ENCODE data around the gene GOT2.
A peak's percentile ranks its signal among the peaks of the same experiment; 100 is the strongest.
"Not testable (repeated sequence)": the region's sequence is repeated elsewhere in the genome, so short reads cannot be mapped to it uniquely, and the experiment has no call there.

GOT2 gene

DNA sequence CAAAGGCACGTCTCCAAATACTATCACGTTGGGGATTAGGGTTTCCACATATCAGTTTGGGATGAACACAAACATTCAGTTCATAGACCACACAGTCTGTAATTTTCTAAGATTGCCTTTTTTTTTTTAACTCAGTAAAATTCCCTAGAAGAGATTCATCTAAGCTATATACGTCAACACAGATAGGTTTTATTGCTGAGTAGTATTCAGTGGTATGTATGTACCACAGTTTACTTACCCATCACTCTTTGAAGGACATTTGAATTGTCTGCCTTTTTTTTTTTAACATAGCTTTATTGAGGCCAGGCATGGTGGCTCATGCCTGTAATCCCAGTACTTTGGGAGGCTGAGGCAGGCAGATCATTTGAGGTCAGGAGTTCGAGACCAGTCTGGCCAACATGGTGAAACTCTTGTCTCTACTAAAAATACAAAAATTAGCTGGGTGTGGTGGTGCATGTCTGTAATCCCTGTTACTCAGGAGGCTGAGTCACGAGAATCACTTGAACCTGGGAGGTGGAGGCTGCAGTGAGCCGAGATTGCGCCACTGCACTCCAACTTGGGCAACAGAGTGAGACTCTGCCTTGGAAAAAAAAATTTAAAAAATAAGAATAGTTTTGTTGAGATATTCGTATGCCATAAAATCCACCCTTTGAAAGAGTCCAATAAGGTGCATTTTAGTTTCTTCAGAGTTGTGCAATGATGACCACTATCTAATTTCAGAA is 47.0 kb downstream of the GOT2 start:
- DNase-seq, H3K4me3 Mint-ChIP-seq, H3K27ac Mint-ChIP-seq, CTCF ChIA-PET, H3K36me3 Mint-ChIP-seq, H3K9me3 Mint-ChIP-seq, H3K27me3 Mint-ChIP-seq: not testable (repeated sequence)
- peaks cover 20% of the 10 kb centered on the region for H3K4me1 Mint-ChIP-seq

DNA sequence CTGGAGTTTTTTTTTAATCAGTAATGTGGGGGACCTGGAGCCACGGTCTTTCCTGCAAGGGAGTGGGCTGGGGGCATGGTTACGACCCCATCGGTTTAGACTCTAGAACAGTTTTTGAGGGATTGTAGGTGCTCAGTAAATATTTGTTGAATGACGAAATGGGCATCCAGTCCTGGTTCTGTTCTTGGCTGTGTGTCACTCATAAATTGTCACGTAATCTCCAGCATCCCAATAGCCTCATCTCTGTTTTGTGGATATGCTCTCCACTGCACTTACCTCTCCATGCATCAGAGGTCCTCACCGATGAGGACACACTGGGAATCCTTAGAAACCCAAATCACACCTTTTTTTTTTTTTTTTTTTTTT is 49.0 kb downstream of the GOT2 start:
- Mint-ChIP-seq H3K36me3 (no peaks in the 10 kb centered on the region), H3K27me3 (no peaks in the 10 kb centered on the region), H3K4me1 (peaks cover 20% of the 10 kb centered on the region), H3K9me3 (no peaks in the 10 kb centered on the region), H3K4me3 (peak overlapping the region; percentile 85), H3K27ac (peak overlapping the region; percentile 77)
- CTCF ChIA-PET: interaction anchor here (0.8 to 1.8 kb wide), 4 partner anchors 48 to 173 kb away, joined by 3 to 9 read pairs (median 5); no protein-coding TSS in a partner anchor
- DNase-seq: no peak

DNA sequence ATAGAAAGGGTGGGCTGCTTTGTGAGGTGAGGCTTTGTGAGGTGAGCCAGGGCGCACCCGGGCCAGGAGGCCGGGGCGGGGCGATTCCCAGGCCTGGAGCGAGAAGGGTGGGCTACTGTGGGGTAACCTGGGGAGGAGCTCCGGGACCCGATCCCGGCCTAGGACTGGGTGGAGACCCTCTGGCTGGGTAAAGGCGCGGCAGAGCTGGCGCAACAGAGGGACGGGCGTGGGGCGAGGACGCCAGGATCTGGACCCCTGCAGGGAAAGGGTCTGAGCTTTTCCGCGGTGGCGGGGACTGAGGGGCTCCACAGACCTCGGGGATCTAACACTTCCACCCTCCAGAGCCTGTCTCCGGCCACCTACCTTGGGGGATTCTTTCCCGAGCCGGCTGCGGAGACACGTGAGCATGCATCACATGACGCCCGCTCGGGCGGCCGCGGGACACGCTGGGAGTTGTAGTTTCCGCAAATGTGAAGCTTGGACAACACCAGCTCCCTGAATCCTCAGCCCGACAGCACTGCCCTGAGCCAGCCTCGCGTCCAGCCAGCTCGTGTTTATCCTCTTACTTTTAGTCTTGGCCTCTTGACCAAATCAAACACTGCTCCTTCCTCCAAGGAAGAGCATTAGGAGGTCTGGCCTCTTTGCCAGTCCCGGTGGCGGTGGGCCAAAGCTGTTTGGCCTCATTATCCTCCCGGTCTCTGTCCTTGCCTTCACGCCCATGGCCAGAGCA is 49.6 kb downstream of the GOT2 start, which contains the start of gene SLC38A7:
Gene SLC38A7 (minus strand): TSS at position 417 of the 730 bp plus-strand sequence. CDS start 4,644 bp downstream, outside the sequence.
- Mint-ChIP-seq H3K4me1 (peaks cover 20% of the 10 kb centered on the region), H3K4me3 (peak within 1 kb of the TSS; percentile 85), H3K27me3 (no peaks in the 10 kb centered on the region), H3K27ac (peak within 1 kb of the TSS; percentile 77), H3K9me3 (no peaks in the 10 kb centered on the region), H3K36me3 (no peaks in the 10 kb centered on the region)
- DNase-seq: peak; percentile 86
- CTCF ChIA-PET: interaction anchor here (0.5 to 1.8 kb wide), 7 partner anchors 49 to 190 kb away, joined by 3 to 9 read pairs (median 3); no protein-coding TSS in a partner anchor

DNA sequence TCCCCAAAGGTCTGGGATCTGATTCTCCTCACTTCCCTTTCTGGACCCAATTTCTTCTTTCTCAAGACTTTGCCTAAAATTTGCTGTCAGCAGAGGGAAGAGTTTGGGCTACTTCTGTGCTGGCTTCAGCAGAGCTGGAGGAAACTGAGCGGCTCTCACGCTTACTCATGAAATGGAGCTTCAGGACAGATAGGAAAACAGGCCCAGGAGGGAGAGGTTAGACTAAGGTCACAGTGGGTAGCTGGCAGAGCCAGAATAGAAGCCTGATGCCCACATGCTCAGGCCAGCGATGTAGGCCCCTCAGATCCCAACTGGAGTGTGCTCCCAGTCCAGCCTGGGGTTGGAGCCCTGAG is 50.1 kb downstream of the GOT2 start:
- CTCF ChIA-PET: interaction anchor here (0.5 to 1.8 kb wide), 6 partner anchors 51 to 189 kb away, joined by 3 to 9 read pairs (median 3); no protein-coding TSS in a partner anchor
- Mint-ChIP-seq H3K9me3 (no peaks in the 10 kb centered on the region), H3K27me3 (no peaks in the 10 kb centered on the region), H3K36me3 (no peaks in the 10 kb centered on the region), H3K4me1 (peaks cover 20% of the 10 kb centered on the region), H3K4me3 (peak overlapping the region; percentile 85), H3K27ac (peak overlapping the region; percentile 77)
- no peak for DNase-seq

DNA sequence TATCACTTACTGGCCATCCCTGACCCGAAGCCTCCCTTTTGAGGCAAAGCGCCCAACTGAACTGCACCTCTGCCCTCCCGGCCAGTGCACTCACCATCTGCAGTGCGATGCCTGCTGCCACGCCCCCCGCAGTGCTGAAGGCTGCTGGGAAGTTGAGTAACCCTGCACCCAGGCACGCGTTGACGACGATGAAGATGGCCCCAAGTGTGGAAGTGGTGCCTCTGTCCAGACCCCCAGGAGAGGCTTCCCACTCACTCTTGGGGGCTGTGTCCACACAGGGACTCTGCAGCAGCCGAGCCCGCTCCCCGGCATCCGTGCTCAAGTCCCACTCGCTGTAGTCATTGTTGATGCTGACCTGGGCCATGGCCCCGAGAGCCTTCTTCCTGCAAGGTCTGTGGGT is 54.4 kb downstream of the GOT2 start:
- H3K36me3 Mint-ChIP-seq: peaks cover 2% of the 10 kb centered on the region
- no peak overlapping the region for H3K27ac Mint-ChIP-seq
- H3K9me3 Mint-ChIP-seq: no peaks in the 10 kb centered on the region
- CTCF ChIA-PET: interaction anchor here (1.5 to 2.4 kb wide), 2 partner anchors 76 to 180 kb away, joined by 3 to 14 read pairs; partner anchors contain the start of gene NDRG4
- DNase-seq: no peak
- H3K4me1 Mint-ChIP-seq: peaks cover 19% of the 10 kb centered on the region
- H3K4me3 Mint-ChIP-seq: no peak overlapping the region
- no peaks in the 10 kb centered on the region for H3K27me3 Mint-ChIP-seq

DNA sequence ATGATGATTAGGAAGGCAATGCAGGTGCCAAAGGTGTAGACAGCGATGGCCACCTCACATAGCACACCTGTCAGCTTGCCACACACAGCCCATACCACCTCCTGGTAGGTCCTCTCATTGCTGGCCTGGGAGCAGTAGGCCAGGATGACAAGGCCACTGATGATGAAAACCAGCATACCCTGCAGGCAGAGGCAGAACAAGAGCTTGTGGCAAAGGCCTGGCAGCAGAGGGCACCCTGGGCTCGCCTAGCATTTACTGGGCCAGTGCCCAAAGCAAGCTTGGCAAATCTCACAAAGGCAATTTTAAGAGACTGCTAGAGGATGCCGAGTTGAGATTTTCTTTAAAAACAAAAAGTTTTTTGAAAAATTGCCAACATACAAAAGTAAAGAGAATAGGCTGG is 55.4 kb downstream of the GOT2 start:
- Mint-ChIP-seq H3K27ac (no peak overlapping the region), H3K27me3 (no peaks in the 10 kb centered on the region), H3K4me1 (peaks cover 11% of the 10 kb centered on the region), H3K4me3 (no peak overlapping the region), H3K9me3 (no peaks in the 10 kb centered on the region), H3K36me3 (peaks cover 2% of the 10 kb centered on the region)
- CTCF ChIA-PET: interaction anchor here (2.4 kb wide), 1 partner anchor 77 kb away, joined by 14 read pairs; no protein-coding TSS in a partner anchor
- no peak for DNase-seq

DNA sequence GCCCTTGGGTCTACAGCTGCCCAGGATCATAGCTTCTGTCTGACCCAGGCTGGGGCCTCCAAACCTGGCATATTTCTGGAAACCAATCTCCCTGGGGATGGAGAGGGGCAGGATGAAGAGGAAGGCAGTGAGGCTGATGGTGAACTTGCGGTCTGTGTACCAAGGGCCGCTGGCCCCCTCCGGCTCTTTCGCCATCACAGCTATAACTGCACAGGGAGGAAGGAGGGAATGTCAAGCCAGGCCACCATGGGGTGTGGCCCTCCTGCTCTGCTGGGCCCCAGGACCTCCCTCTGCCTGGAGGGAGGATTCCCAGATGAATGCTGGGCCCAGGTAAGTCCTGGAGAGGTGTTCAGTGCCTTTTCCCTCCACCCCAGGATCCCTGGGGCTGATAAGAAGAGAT is 55.8 kb downstream of the GOT2 start:
- Mint-ChIP-seq H3K27me3 (no peaks in the 10 kb centered on the region), H3K27ac (no peak overlapping the region), H3K36me3 (peaks cover 2% of the 10 kb centered on the region), H3K4me1 (peaks cover 7% of the 10 kb centered on the region), H3K4me3 (no peak overlapping the region), H3K9me3 (no peaks in the 10 kb centered on the region)
- CTCF ChIA-PET: interaction anchor here (2.4 kb wide), 1 partner anchor 78 kb away, joined by 14 read pairs; no protein-coding TSS in a partner anchor
- no peak for DNase-seq

DNA sequence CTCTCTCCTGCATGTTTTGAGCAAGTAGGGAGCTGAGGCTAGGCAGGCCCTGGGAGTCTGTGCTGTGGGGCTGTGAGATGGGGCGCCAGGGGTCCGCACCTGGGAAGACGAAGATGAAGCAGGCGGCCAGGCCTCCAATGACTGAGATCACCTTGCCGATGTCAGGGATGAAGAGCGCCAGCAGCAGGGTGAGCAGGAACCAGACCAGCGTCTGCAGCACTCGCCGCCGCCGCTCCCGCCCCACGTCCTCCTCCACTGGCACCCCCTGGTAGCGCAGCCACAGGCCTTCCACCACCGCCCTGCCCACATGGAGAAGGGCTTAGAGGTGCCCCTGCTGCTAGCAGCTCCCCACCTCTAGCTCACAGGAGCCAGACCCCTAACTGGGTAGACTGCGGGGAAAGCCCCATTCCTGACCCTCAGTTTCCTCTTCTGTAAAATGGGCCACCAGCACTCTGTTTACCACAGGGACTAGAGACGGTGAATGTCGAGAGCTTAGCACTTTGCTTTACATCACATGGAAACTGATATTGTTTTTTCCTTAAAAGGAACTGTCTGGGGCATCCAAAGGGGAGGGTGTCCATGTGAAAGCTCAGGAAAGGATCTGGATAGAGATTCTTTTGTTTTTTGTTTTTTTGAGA is 63.1 kb downstream of the GOT2 start:
- DNase-seq: no peak
- Mint-ChIP-seq H3K4me3 (no peak overlapping the region), H3K4me1 (no peaks in the 10 kb centered on the region), H3K9me3 (no peaks in the 10 kb centered on the region), H3K36me3 (peaks cover 2% of the 10 kb centered on the region), H3K27ac (no peak overlapping the region), H3K27me3 (no peaks in the 10 kb centered on the region)
- CTCF ChIA-PET: no interaction called here

DNA sequence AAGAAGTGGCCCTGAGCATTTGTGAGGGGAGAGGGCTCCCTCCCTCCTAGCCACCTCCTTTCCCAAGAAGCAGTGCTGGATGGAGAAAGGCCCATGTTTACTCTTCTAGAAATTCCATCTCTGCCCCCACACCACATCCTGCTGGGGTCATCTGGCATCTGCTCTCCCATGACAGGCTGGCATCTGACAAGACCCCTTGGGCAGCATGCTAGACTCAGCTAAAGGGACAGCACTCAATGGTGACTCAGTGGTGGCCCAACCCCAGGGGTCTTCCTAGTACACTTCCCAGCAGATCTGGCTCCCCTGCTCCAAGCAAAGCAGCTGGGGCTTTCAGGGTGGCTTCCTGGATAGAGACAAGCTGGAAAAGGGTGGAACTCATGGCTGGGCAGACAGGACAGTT is 63.9 kb downstream of the GOT2 start:
- H3K27ac Mint-ChIP-seq: no peak overlapping the region
- H3K36me3 Mint-ChIP-seq: peaks cover 2% of the 10 kb centered on the region
- H3K4me1 Mint-ChIP-seq: no peaks in the 10 kb centered on the region
- CTCF ChIA-PET: interaction anchor here (0.6 kb wide), 2 partner anchors 8 to 86 kb away, joined by 3 read pairs; no protein-coding TSS in a partner anchor
- no peaks in the 10 kb centered on the region for H3K9me3 Mint-ChIP-seq
- H3K27me3 Mint-ChIP-seq: no peaks in the 10 kb centered on the region
- no peak overlapping the region for H3K4me3 Mint-ChIP-seq
- DNase-seq: no peak

DNA sequence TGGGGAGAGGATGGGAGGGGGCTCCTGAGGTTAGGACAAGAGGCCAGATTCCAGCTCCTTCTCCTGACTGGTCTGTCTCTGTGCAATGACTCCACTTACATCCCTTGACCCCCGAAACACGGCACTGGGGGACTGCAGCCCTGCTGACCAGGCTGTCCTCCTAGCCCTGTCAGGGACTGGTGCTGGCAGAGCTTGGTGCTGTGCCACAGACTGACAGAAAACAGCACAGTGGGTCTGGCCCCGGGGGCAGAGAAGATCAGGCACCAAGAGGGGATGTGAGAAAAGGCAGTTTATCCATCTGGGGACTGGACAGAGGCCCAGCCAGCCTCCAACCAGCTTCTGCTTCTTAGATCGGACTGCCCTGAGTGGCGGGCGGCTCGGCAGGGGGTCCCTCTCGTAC is 68.9 kb downstream of the GOT2 start:
- Mint-ChIP-seq H3K27ac (no peak overlapping the region), H3K27me3 (peaks cover 3% of the 10 kb centered on the region), H3K4me1 (no peaks in the 10 kb centered on the region), H3K36me3 (peaks cover 2% of the 10 kb centered on the region), H3K4me3 (no peak overlapping the region), H3K9me3 (no peaks in the 10 kb centered on the region)
- DNase-seq: no peak
- CTCF ChIA-PET: no interaction called here

DNA sequence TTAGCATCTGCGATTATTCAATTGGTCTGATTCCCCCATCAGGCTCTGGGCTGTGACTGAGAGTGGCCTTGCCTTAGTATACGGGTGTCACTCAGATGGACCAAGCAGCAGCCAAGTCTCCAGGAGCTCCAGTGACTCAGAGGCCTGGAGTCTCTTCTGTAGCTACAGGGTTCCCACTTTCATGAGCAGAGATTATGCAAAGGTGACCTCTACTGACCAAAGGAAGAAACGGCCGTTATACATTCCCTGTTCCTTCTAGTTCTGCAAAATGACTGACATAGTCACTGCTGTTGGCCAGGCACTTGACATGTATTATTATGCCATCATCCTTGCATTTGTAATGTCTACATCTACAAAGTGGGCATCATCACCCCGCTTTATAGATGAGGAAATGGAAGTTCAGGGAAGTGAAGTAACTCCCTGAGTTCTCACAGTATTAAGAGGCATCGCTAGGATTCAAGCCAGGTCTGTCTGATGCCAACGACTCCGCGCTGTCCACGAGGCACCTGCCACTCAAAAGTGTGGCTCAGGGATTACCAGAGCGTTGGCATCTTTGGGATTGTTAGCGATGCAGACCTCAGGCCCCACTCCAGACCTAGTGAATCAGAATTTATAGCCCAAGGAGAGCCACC is 72.8 kb downstream of the GOT2 start:
- DNase-seq: peak; percentile 24
- Mint-ChIP-seq H3K9me3 (no peaks in the 10 kb centered on the region), H3K27me3 (peaks cover 20% of the 10 kb centered on the region), H3K36me3 (no peaks in the 10 kb centered on the region), H3K27ac (no peak overlapping the region), H3K4me1 (no peaks in the 10 kb centered on the region), H3K4me3 (no peak overlapping the region)
- CTCF ChIA-PET: interaction anchor here (0.6 to 2.1 kb wide), 7 partner anchors 38 to 324 kb away, joined by 3 to 5 read pairs (median 4); no protein-coding TSS in a partner anchor

DNA sequence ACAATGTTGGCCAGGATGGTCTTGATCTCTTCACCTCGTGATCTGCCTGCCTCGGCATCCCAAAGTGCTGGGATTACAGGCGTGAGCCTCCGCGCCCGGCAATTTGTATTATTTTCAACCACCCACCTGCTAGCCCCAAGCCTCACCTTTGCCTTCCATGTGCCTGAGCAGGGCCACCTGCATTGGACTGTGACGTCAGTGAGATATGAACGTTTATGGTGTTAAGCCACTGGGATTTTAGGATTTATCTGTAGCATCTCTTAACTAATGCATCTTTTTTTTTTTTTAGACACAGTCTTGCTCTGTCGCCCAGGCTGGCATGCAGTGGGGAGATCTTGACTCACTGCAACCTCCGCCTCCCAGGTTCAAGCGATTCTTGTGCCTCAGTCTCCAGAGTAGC is 74.2 kb downstream of the GOT2 start:
- not testable (repeated sequence) for H3K4me1 Mint-ChIP-seq, DNase-seq, H3K4me3 Mint-ChIP-seq, H3K9me3 Mint-ChIP-seq, H3K36me3 Mint-ChIP-seq, H3K27ac Mint-ChIP-seq
- peaks cover 22% of the 10 kb centered on the region for H3K27me3 Mint-ChIP-seq
- CTCF ChIA-PET: interaction anchor here (1.5 kb wide), 1 partner anchor 96 kb away, joined by 4 read pairs; no protein-coding TSS in a partner anchor

DNA sequence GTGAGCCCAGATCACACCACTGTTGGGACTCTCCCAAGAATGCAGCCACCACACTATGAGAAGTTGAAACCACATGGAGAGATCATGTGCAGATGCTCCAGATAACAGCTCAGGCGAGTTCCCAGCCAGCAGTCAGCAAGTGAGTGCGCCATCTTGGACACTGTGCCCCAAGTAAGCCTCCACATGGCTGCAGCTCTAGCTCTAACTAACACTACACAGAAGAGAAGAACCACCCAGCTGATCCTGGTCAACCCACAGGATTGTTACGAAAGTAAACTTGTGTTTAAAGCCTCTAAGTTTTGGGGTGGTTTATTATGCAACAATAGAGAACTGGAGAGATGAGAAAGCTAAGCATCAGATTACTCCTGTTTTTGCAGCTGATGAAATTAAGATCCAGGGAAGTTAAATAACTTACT is 75.3 kb downstream of the GOT2 start:
- DNase-seq: no peak
- Mint-ChIP-seq H3K27me3 (peaks cover 30% of the 10 kb centered on the region), H3K36me3 (no peaks in the 10 kb centered on the region), H3K9me3 (no peaks in the 10 kb centered on the region), H3K4me1 (no peaks in the 10 kb centered on the region), H3K27ac (no peak overlapping the region), H3K4me3 (no peak overlapping the region)
- CTCF ChIA-PET: interaction anchor here (1.2 kb wide), 1 partner anchor 147 kb away, joined by 4 read pairs; no protein-coding TSS in a partner anchor

All from activated naive CD4-positive, alpha-beta T cell treated with anti-CD3 and anti-CD28 coated beads, Interleukin-2, amount 10 ng/mL, durations not matched to agents 7 days and 5 days (primary cell).